ENCODE measurements around the gene PLEKHA7.

DNA sequence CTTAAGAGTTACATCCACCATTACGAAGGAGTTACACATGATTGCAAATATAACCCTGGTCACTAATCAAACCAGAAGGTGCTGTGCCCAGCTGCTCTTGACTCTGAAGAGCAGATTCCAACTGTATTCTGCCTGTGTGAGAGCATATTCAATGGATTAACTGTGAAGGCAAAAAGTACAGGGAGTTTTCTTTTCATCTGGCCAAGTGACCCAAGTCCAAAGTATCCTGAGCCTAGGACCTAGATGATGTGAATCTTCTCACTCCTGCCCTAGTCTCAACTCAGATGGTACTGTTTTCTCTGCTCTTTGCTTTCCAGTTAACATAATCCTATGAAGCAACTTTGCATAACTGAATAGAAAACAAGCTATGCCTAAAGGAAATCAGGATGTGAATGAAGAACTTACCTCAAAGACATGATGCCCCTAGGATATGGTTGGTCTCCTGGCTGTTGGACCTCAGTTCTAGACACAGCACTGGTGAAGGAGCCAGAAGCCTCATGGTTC is 169.9 kb downstream of the PLEKHA7 start:
- TF ChIP-seq RAD21 (IDR thresholded peaks at IDR 0.05; ENCODE audit: low read depth) (no peak), CTCF (IDR thresholded peaks at IDR 0.05 in 2 of 3, conservative IDR thresholded peaks at IDR 0.05 in 1 of 3; ENCODE audit: borderline replicate concordance in 1 of 3, insufficient read depth in 1 of 3, low read depth in 2 of 3, low read length in 2 of 3) (no peak), FOSL1 (IDR thresholded peaks at IDR 0.05; ENCODE audit: low read depth) (no peak)
